Measurements from ENCODE around the gene ROR1.
"Not testable (repeated sequence)": the region's sequence is repeated elsewhere in the genome, so short reads cannot be mapped to it uniquely, and the experiment has no call there.

The ROR1 gene

GRCh38 chr1:63770381-63770780, 3.4 kb upstream of the ROR1 start:
- DNase-seq = no peak

GRCh38 chr1:63772201-63772600, 1.6 kb upstream of the ROR1 start:
- DNase-seq = no peak

DNA sequence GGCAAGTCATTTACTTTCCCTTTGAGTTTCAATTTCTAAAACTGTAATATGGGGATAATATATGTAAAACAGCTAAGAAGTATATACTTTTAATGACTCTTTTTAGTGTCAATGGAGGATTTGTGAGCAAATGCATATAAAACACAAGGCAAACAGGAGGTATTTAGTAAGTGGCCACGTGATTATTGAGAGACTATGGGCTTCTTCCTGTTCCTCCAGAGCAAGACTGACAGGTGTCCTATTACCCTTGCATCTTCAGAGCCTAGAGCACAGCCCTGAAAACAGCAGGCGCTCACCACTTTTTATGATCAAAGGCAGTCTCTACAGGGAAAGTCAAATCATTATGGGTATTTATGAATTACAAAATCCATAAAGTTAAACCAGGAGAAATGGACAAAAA, 941 bp upstream of the ROR1 start:
- peak in 1 of 2 experiments; percentile 30 for DNase-seq

DNA sequence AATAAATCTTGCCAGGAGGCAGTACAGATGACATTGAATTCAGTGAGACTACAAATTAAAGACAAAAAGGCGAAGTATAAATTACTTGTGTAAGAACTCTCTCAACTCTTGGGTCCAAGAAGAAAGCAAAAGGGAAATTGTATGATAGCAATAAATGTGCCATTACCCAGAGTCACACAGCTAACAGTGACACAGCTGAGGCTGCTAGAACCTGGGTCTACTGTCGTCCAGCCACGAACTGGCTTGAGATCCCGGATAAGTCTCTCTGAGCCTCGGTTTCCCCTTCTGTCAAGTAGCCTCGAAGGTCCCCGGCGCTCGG, 362 bp upstream of the ROR1 start:
- no peak for DNase-seq

DNA sequence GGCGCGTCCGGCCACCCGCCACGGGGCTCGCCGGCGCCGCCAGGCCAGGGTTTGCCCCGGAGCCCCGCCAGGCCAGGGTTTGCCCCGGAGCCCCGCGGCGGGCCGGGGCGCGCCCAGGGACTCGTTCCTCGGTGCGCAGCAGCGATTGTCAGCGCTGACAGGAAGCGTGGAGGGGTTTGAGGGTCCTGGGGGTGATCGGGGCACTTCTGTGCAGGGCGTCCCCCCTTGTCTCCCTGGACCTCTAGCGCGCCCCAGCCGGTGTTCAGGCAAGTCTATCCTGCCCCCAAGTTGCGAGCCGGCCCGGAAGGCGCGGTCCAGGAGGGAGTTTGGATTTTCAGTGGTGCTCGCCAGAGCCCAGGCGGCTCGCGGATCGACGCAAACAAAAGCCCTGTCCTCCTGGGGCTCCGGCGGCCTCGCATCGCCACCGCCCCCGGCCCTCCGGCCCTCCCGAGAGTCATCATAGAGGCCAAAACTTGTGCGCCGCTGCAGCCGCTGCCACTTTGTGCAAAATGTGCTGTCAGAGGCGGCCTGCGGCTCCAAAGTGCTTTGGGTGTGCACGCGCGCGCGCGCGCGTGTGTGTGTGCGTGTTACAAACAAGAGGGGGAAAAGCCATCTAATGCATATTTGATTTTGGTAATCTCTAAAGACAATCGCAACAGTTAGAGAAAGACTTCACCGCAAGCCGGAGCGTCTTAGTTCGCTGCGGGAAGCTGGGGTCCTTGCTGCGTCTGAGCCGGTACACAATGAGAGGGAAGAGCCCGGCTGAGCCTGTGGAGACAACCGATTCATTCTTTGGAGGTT, 1.0 kb downstream of the ROR1 start:
- peak in 1 of 2 experiments; percentile 58 for DNase-seq

- DNase-seq = no peak
These were observed 1.8 kb downstream of the ROR1 start for GRCh38 chr1:63775418-63776127.

- no peak for DNase-seq
These were observed 3.5 kb downstream of the ROR1 start for GRCh38 chr1:63777286-63777685.

DNA sequence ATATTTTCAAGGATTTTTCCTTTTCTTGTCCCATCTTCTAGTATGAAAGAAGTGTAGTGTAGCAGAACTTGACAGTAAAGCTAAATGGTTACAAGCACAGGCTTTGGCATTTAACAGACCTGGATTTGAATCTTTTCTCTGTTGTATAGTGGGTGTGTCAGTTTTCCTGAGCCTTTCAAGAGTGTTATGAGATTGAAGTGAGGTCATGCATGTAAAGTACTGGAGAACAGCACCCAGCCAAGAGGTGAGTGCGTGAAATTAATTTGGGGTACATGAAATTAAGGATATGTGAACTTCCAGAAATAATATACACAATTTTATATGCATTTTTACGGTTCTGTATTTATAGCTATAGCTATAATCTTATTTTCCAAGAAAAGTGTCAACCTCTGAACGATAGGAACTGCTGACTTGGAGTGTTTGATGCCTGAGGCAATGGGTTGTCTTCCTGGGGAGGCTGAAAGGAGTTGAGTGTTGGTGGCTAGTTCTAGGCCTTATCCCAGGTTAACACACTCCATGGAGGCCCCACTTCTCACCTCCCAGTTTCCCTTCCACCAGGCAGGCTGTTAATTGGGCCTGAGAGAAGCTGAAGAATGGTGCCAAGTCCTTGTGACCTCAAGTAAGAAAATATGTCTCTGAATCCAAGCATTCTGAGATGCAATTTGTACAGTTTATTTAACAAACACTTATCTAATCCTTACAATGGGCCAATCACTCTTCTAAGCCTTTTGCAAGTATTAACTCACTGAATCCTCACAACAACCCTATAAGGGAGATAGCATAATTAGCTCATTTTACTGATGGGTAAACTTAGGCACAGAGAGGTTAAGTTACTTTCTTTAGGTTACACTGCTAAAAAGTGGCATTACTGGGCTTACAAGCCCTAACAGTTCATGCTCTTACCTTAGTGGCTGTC, 4.4 kb downstream of the ROR1 start:
- DNase-seq = no peak

- peak; percentile 13 to 63 for DNase-seq
These were observed 5.8 kb downstream of the ROR1 start for GRCh38 chr1:63779338-63780211.

DNA sequence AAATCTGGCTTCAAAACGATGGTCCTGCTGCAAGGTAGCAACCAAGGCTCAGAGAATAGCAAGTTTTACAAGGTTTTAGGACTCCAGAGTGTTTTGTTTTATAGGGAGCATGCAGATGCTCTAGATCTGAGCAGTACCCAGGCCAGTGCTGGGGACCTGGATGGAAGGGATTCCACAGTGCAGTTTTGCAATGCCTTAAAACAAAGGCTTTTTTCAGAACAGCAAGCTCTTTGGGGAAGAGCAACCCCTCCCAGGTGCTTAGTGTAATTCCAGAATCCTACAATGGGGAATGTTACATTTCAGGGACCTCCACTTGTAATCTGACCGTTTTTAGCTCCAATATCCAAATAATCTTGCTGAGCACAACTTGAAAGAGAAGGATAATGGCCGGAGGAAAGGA, 6.7 kb downstream of the ROR1 start:
- DNase-seq = no peak

GRCh38 chr1:63782982-63783381, 9.2 kb downstream of the ROR1 start:
- no peak for DNase-seq

DNA sequence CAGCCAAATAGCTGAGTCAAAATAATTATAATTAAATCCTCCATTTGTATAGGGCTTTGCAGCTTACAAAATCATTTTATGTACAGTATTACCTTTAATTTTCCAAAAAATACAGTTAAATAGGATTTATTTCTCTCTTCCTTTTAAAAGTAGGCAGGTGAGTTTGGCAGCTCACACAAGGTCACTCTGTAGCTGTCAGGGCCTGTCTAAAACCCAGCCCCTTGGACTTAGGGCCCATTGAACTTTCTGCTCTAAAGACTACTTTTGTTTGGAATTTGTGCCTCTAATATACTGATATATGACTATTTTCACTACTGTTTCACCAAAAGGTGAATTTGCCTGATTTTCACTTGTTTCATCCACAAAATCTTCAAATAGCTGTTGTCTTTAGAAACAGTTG, 10.3 kb downstream of the ROR1 start:
- DNase-seq = no peak

DNA sequence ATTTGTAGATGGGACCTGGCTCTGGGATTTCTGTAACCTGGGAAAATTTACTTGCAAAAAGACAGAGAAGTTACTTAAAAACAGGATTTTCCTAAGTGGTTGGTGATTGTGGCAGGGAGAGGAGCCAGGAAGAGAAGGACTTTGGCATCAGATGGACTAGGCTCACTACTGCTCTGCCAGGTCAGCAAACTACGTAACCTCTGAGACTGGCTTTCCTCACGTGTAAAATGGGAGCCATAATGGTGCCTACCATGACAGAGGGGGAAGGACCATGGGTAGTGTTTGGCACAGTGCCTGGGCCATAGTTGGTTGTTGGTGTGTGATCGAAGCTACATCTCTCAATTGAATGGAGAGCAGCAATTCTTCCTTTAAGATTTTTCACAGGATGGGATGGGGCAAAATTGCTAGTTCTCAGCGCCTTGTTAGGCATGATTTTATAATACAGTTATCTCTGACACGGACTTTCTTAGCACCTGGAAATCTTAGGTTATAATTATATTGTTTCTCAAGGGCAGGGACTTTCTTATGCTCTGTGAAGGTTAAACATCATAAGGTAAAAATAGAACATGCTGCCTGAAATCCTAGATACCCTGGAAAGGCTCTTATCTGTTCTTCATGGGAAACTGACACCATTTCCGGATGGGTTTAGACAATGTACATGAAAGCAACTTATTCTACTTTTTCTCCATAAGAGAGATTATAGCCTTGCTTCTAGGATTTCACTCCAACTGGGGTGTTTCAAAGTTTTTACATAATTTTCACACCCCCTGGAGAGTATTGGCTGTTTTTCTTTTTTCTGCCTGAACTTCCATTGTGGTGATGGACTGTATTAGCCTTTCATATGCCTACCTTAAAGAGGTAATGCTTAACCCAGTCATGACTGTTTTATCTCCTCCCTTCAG, 10.9 kb downstream of the ROR1 start:
- DNase-seq = no peak

- DNase-seq = not testable (repeated sequence)
These were observed 13.5 kb downstream of the ROR1 start for GRCh38 chr1:63787270-63787669.

GRCh38 chr1:63787875-63788274, 14.1 kb downstream of the ROR1 start:
- DNase-seq = no peak

GRCh38 chr1:63789856-63790605, 16.2 kb downstream of the ROR1 start:
- peak in 1 of 2 experiments; percentile 10 for DNase-seq

DNA sequence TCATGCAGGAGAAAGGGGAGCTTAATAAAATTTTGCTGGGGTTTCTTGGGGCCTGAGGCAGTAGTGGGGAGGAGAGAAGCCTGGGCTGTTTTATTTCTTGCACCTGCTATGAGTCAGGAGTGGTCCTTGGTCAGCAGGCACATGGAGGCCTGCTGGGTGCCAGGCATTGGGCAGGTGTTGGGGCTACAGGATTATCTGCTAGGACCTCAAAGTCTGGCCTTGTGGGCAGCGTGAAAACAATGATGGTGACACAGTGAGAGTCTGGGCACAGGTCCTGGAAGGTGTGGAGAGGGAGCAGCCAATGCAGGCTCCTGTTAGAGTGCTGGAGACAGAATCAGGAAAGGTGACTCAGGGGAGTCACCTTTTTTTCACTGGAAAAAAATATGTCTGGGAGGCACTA, 17.2 kb downstream of the ROR1 start:
- no peak for DNase-seq

- no peak for DNase-seq
These were observed 18.3 kb downstream of the ROR1 start for GRCh38 chr1:63792152-63792551.

DNA sequence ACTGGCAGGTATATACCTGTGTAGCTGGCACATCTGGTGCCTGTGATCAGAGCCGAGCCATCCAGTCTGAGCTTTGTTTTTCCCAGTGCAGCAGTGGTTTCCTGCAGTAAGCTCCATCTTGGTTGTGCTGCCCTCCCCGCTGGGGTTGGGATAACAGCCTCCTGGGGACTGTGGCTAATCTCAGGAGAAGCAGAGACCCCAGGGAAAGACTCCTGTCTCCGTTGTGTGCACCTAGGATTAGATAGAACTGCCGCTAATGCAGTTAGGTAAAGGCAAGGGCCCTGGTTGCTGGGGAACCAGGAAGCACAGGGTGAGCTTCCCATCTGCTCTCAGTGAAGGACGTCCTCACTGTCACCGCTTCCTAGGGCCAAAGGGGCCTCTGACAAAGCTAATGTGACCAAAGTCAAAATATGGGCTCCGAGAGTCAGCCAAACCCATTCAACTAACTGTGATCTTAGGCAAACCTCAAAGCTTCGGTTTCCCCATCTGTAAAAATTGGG, 20.0 kb downstream of the ROR1 start:
- DNase-seq = peak in 1 of 2 experiments; percentile 36

DNA sequence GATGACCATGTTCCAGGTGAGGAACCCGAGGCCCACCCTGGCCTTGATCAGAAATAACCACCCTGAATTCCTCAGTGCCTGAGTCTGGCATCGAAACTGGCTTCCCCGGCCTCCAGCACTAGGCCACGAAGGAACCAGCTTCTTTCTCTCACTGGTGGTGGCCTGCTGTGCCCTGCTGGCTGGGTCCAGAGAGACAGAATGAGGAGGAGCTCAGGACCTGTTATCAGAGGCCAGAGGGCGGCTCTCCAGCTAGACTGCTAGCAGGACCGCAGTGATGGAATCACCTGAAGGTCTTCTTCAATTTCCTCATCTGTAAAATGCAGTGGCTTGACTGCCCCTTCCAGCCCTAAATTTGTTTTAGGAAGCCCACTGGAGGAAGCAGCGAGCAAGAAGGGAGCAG, 20.5 kb downstream of the ROR1 start:
- no peak for DNase-seq

Data from NCI-H524 (cell line).